Measurements from ENCODE around the gene RBM4B.

The RBM4B gene

GRCh38 chr11:66626382-66626781, 51.3 kb downstream of the RBM4B start:
- peaks cover 77% of the 10 kb centered on the region for H4K20me1 ChIP-seq (ENCODE audit: insufficient read depth, low read length)
- H3K4me2 ChIP-seq (ENCODE audit: low read depth, low read length), result no peak overlapping the region
- no peaks in the 10 kb centered on the region for H3K9me2 ChIP-seq (replicated peaks; ENCODE audit: insufficient read depth, low read length)
- no peak overlapping the region for H2AFZ ChIP-seq (ENCODE audit: low read length)
- no peak overlapping the region for H3K27ac ChIP-seq (ENCODE audit: low read length)
- no peak for DNase-seq
- H3K79me2 ChIP-seq (ENCODE audit: low read length), result peaks cover 100% of the 10 kb centered on the region
- no peak overlapping the region for H3K4me3 ChIP-seq (ENCODE audit: low read length)
- no peak for TF ChIP-seq EZH2phosphoT487 (IDR thresholded peaks at IDR 0.05; ENCODE audit: low read length)
- TF ChIP-seq, protein P1, sequence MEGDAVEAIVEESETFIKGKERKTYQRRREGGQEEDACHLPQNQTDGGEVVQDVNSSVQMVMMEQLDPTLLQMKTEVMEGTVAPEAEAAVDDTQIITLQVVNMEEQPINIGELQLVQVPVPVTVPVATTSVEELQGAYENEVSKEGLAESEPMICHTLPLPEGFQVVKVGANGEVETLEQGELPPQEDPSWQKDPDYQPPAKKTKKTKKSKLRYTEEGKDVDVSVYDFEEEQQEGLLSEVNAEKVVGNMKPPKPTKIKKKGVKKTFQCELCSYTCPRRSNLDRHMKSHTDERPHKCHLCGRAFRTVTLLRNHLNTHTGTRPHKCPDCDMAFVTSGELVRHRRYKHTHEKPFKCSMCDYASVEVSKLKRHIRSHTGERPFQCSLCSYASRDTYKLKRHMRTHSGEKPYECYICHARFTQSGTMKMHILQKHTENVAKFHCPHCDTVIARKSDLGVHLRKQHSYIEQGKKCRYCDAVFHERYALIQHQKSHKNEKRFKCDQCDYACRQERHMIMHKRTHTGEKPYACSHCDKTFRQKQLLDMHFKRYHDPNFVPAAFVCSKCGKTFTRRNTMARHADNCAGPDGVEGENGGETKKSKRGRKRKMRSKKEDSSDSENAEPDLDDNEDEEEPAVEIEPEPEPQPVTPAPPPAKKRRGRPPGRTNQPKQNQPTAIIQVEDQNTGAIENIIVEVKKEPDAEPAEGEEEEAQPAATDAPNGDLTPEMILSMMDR (IDR thresholded peaks at IDR 0.05; ENCODE audit: low read length), result no peak
- TF ChIP-seq EZH2 (optimal IDR thresholded peaks at IDR 0.05; ENCODE audit: low read depth, low read length), result no peak
- no peaks in the 10 kb centered on the region for H3K9me3 ChIP-seq (replicated peaks; ENCODE audit: insufficient read depth, low read length)
- no peaks in the 10 kb centered on the region for H3K4me1 ChIP-seq (ENCODE audit: low read length)
- H3K9ac ChIP-seq (ENCODE audit: low read length), result no peak overlapping the region
- no peaks in the 10 kb centered on the region for H3K27me3 ChIP-seq (replicated peaks; ENCODE audit: insufficient read depth, low read length)
- H3F3A ChIP-seq (ENCODE audit: insufficient read depth, low read length), result peaks cover 10% of the 10 kb centered on the region; the same call in 1 of the 2 replicates
- H3K36me3 ChIP-seq (replicated peaks; ENCODE audit: insufficient read depth, low read length), result peaks cover 39% of the 10 kb centered on the region

DNA sequence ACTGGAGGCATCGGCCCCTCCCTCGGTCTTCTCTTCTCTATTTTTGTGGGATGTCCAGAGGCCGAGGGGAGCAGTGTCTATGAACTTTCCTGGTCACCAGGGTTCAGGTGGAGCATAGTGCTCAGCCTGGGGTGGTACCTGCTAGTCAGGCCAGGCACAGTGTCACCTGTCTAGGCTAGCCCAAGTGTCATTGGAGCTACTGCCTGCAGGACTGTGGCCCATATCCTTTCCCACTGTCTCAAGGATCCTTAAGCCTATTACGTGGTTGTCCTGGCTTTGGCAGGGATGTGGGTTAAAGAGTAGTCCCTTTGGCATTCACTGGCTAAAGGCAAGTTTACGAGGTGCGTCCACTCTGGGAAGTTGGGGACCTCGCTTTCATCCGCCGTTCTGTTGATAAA, 51.9 kb downstream of the RBM4B start:
- no peak overlapping the region for H2AFZ ChIP-seq (ENCODE audit: low read length)
- no peak for DNase-seq

GRCh38 chr11:66625041-66625751, 52.5 kb downstream of the RBM4B start:
- Histone ChIP-seq H3K4me1 (ENCODE audit: low read length) (no peaks in the 10 kb centered on the region), H3F3A (ENCODE audit: insufficient read depth, low read length) (peaks cover 8% of the 10 kb centered on the region; the same call in 1 of the 2 replicates), H3K9me3 (replicated peaks; ENCODE audit: insufficient read depth, low read length) (no peaks in the 10 kb centered on the region), H3K9me2 (replicated peaks; ENCODE audit: insufficient read depth, low read length) (no peaks in the 10 kb centered on the region), H2AFZ (ENCODE audit: low read length) (no peak overlapping the region), H3K9ac (ENCODE audit: low read length) (no peak overlapping the region), H3K27ac (ENCODE audit: low read length) (no peak overlapping the region), H3K36me3 (replicated peaks; ENCODE audit: insufficient read depth, low read length) (peaks cover 39% of the 10 kb centered on the region), H3K27me3 (replicated peaks; ENCODE audit: insufficient read depth, low read length) (no peaks in the 10 kb centered on the region), H4K20me1 (ENCODE audit: insufficient read depth, low read length) (peaks cover 83% of the 10 kb centered on the region), H3K4me2 (ENCODE audit: low read depth, low read length) (no peak overlapping the region), H3K4me3 (ENCODE audit: low read length) (no peak overlapping the region), H3K79me2 (ENCODE audit: low read length) (peaks cover 100% of the 10 kb centered on the region)
- TF ChIP-seq EZH2 (optimal IDR thresholded peaks at IDR 0.05; ENCODE audit: low read depth, low read length) (no peak), EZH2phosphoT487 (IDR thresholded peaks at IDR 0.05; ENCODE audit: low read length) (no peak)
- TF ChIP-seq, protein P1 (IDR thresholded peaks at IDR 0.05; ENCODE audit: low read length), result no peak
- DNase-seq, result no peak

More for the DNA sequence above, 51.9 kb downstream of the RBM4B start:
- TF ChIP-seq EZH2 (optimal IDR thresholded peaks at IDR 0.05; ENCODE audit: low read depth, low read length), result no peak
- TF ChIP-seq EZH2phosphoT487 (IDR thresholded peaks at IDR 0.05; ENCODE audit: low read length), result no peak
- TF ChIP-seq, protein P1 (IDR thresholded peaks at IDR 0.05; ENCODE audit: low read length), result no peak
- Histone ChIP-seq H3K27me3 (replicated peaks; ENCODE audit: insufficient read depth, low read length) (no peaks in the 10 kb centered on the region), H3K9me2 (replicated peaks; ENCODE audit: insufficient read depth, low read length) (no peaks in the 10 kb centered on the region), H3K36me3 (replicated peaks; ENCODE audit: insufficient read depth, low read length) (peaks cover 39% of the 10 kb centered on the region), H3K79me2 (ENCODE audit: low read length) (peaks cover 100% of the 10 kb centered on the region), H4K20me1 (ENCODE audit: insufficient read depth, low read length) (peaks cover 83% of the 10 kb centered on the region), H3K27ac (ENCODE audit: low read length) (no peak overlapping the region), H3K4me2 (ENCODE audit: low read depth, low read length) (no peak overlapping the region), H3K4me3 (ENCODE audit: low read length) (no peak overlapping the region), H3K9me3 (replicated peaks; ENCODE audit: insufficient read depth, low read length) (no peaks in the 10 kb centered on the region), H3K4me1 (ENCODE audit: low read length) (no peaks in the 10 kb centered on the region), H3F3A (ENCODE audit: insufficient read depth, low read length) (peaks cover 10% of the 10 kb centered on the region; the same call in 1 of the 2 replicates), H3K9ac (ENCODE audit: low read length) (no peak overlapping the region)
